ENCODE measurements around the gene FHOD1. TPM values are rescaled to one million over a fixed set of nuclear protein-coding genes. Genes with fewer than 3 reads are reported as not detected.

The FHOD1 gene
- total and polyA plus RNA-seq, 9 of the 15 experiments (the other 6 are each of a cell fraction or from before 2014, with no cell fraction given): 18.7 to 126 (median 32.3) TPM

- peak; percentile 58; the same call in 1 of the 2 replicates for TF ChIP-seq HES1 (IDR thresholded peaks at IDR 0.05; ENCODE audit: low read depth)
- TF ChIP-seq VEZF1 (CRISPR knock-in tag; IDR thresholded peaks at IDR 0.05): peak; percentile 65
- TF ChIP-seq HINFP (tag; conservative IDR thresholded peaks at IDR 0.05; ENCODE audit: low read depth): no peak
- TF ChIP-seq NFATC3 (IDR thresholded peaks at IDR 0.05): peak; percentile 60; the same call in 1 of the 2 replicates
- peak; percentile 32 for TF ChIP-seq POLR2B (IDR thresholded peaks at IDR 0.05; ENCODE audit: low read depth, partially characterized antibody)
- TF ChIP-seq NCOA1 (IDR thresholded peaks at IDR 0.05; ENCODE audit: low read depth): peak; percentile 78; the same call in 1 of the 2 replicates
- TF ChIP-seq ZNF589 (CRISPR knock-in tag; IDR thresholded peaks at IDR 0.05; ENCODE audit: low read depth): 0 out of 2 replicates have a peak, but pooled peaks have one; percentile 35
- TF ChIP-seq ADNP (tag; IDR thresholded peaks at IDR 0.05): peak; percentile 31; the same call in 1 of the 2 replicates
- TF ChIP-seq ZNF512 (tag; IDR thresholded peaks at IDR 0.05): no peak
- TF ChIP-seq ZBTB17 (CRISPR knock-in tag; IDR thresholded peaks at IDR 0.05): no peak
- peak; percentile 36; the same call in 1 of the 2 replicates for TF ChIP-seq MGA (IDR thresholded peaks at IDR 0.05)
These were observed 20.9 kb upstream of the FHOD1 start (continued) for GRCh38 chr16:67268136-67268579.

Measured in K562 (cell line).